HepG2 (cell line): ENCODE measurements around the gene PET117. TPM values are rescaled to one million over a fixed set of nuclear protein-coding genes. Genes with fewer than 3 reads are reported as not detected.

Experiments used
- AHDC1 ChIP-seq: sonication (generic); formaldehyde crosslinking; IDR thresholded peaks from 2 replicates; pipeline ENCODE4 v1.5.1; 2020; ENCODE audit warnings: mild to moderate bottlenecking, missing genetic modification reagents, borderline replicate concordance
- DNMT3B ChIP-seq: conservative IDR thresholded peaks from 2 replicates; pipeline ENCODE4 v1.6.1; 2016; ENCODE audit warnings: missing biosample characterization, control low read depth
- FOXA1 ChIP-seq, 2 experiments: fragments of 450-650 bp in 1 of 2; sonication (generic) in 1 of 2; formaldehyde crosslinking in 1 of 2; IDR thresholded peaks; 2 replicates each; pipeline versions ENCODE4 v1.4.0 to v1.6.1; 2016 to 2020; ENCODE audit warnings: missing genetic modification reagents in 1 of 2
- KAT8 ChIP-seq: IDR thresholded peaks from 2 replicates; pipeline ENCODE4 v1.6.1; 2016; ENCODE audit warnings: missing genetic modification reagents, missing compliant biosample characterization
- PAF1 ChIP-seq: IDR thresholded peaks from 2 replicates; pipeline ENCODE4 v1.6.1; 2016; ENCODE audit warnings: missing genetic modification reagents, missing compliant biosample characterization
- PITX1 ChIP-seq: sonication (generic); formaldehyde crosslinking; IDR thresholded peaks from 2 replicates; pipeline ENCODE4 v1.5.1; 2020; ENCODE audit warnings: mild to moderate bottlenecking, missing genetic modification reagents
- PREB ChIP-seq: sonication (generic); formaldehyde crosslinking; IDR thresholded peaks from 2 replicates; pipeline ENCODE4 v1.4.0; 2020; ENCODE audit warnings: missing genetic modification reagents
- SALL2 ChIP-seq: sonication (generic); formaldehyde crosslinking; IDR thresholded peaks from 2 replicates; pipeline ENCODE4 v1.8.1; 2023; ENCODE audit warnings: mild to moderate bottlenecking, missing genetic modification reagents, inconsistent platforms
- SCMH1 ChIP-seq: sonication (generic); formaldehyde crosslinking; IDR thresholded peaks from 2 replicates; pipeline ENCODE4 v1.9.0; 2021; ENCODE audit warnings: missing genetic modification reagents, mild to moderate bottlenecking, borderline replicate concordance
- TAF1 ChIP-seq: sonication (generic); formaldehyde crosslinking; IDR thresholded peaks from 2 replicates; pipeline ENCODE4 v1.4.0; 2020; ENCODE audit warnings: missing genetic modification reagents
- TEAD2 ChIP-seq: sonication (generic); formaldehyde crosslinking; IDR thresholded peaks from 2 replicates; pipeline ENCODE4 v1.9.0; 2021; ENCODE audit warnings: missing genetic modification reagents
- TEAD3 ChIP-seq: optimal IDR thresholded peaks from 2 replicates; pipeline ENCODE3; 2016; ENCODE audit warnings: borderline replicate concordance
- XRCC5 ChIP-seq: fragments of 200-400 bp; formaldehyde crosslinking; optimal IDR thresholded peaks from 2 replicates; pipeline ENCODE3; 2017; ENCODE audit warnings: mild to moderate bottlenecking, low read length
- ZBTB43 ChIP-seq: sonication (generic); formaldehyde crosslinking; conservative IDR thresholded peaks from 2 replicates; pipeline ENCODE4 v1.4.0; 2020; ENCODE audit warnings: missing genetic modification reagents
- ZMYM4 ChIP-seq: sonication (generic); formaldehyde crosslinking; IDR thresholded peaks from 2 replicates; pipeline ENCODE4 v1.8.1; 2023; ENCODE audit warnings: mild to moderate bottlenecking, missing genetic modification reagents
- ZNF143 ChIP-seq: sonication (generic); formaldehyde crosslinking; IDR thresholded peaks from 2 replicates; pipeline ENCODE4 v1.4.0; 2020; ENCODE audit warnings: missing genetic modification reagents
- ZNF329 ChIP-seq: sonication (generic); formaldehyde crosslinking; IDR thresholded peaks from 2 replicates; pipeline ENCODE4 v1.9.0; 2021; ENCODE audit warnings: low read depth, mild to moderate bottlenecking, missing genetic modification reagents
- ZNF496 ChIP-seq: sonication (generic); formaldehyde crosslinking; IDR thresholded peaks from 2 replicates; pipeline ENCODE4 v1.8.1; 2023; ENCODE audit warnings: mild to moderate bottlenecking, moderate library complexity, missing genetic modification reagents; ENCODE audit not compliant: insufficient replicate concordance
- ZNF619 ChIP-seq: sonication (generic); formaldehyde crosslinking; IDR thresholded peaks from 2 replicates; pipeline ENCODE4 v1.4.0; 2020; ENCODE audit warnings: mild to moderate bottlenecking, missing genetic modification reagents
- ZNF7 ChIP-seq: IDR thresholded peaks from 2 replicates; pipeline ENCODE4 v1.6.1; 2016; ENCODE audit warnings: missing biosample characterization, missing genetic modification reagents
- ZNF704 ChIP-seq: sonication (generic); formaldehyde crosslinking; IDR thresholded peaks from 2 replicates; pipeline ENCODE4 v1.8.1; 2023; ENCODE audit warnings: mild to moderate bottlenecking, inconsistent platforms, moderate library complexity, missing genetic modification reagents, borderline replicate concordance
- ZSCAN20 ChIP-seq: sonication (generic); formaldehyde crosslinking; IDR thresholded peaks from 2 replicates; pipeline ENCODE4 v1.4.0; 2020; ENCODE audit warnings: missing genetic modification reagents, mild to moderate bottlenecking, borderline replicate concordance
- polyA plus RNA-seq, 8 experiments: library from polyadenylated mRNA; depleted of rRNA in 3 of 8; stranded (reverse) in 7 of 8; unstranded in 1 of 8; fragments of >200 nt; fragmentation: Illumina TruSeq in 4 of 8; extraction: Trizol in 4 of 8; gene quantifications; 2 replicates each; pipeline versions ENCODE4 v1.2.1 to v1.2.3, GENCODE V29; 2011 to 2016; ENCODE audit warnings: low read depth in 4 of 8, missing spikeins in 1 of 8, mixed read lengths in 1 of 8; ENCODE audit not compliant: insufficient read depth in 1 of 8
- total RNA-seq, 5 experiments: library from RNA; depleted of rRNA; stranded (reverse); fragments of >200 nt; fragmentation: Illumina TruSeq; extraction: Trizol; gene quantifications; 2 replicates each; pipeline ENCODE4 v1.2.3, GENCODE V29; 2016; ENCODE audit warnings: low read depth in 1 of 5

The PET117 gene
- total and polyA plus RNA-seq, 2 of the 13 experiments (the other 11 are each of a cell fraction or from before 2014, with no cell fraction given) = 22.2 to 48.2 TPM

GRCh38 chr20:18144541-18145099, 7.0 kb downstream of the PET117 start (continued):
- TF ChIP-seq ZNF704 (CRISPR knock-in tag) (no peak), ZNF7 (CRISPR knock-in tag) (no peak), AHDC1 (CRISPR knock-in tag) (no peak; the same call in 1 of the 2 replicates), ZBTB43 (CRISPR knock-in tag) (no peak), ZNF496 (CRISPR knock-in tag) (no peak), ZNF329 (CRISPR knock-in tag) (no peak), KAT8 (CRISPR knock-in tag) (no peak), PAF1 (CRISPR knock-in tag) (no peak), TEAD3 (CRISPR knock-in tag) (peak; percentile 100), ZSCAN20 (CRISPR knock-in tag) (no peak), SALL2 (CRISPR knock-in tag) (no peak), DNMT3B (CRISPR knock-in tag) (no peak), TEAD2 (CRISPR knock-in tag) (no peak), TAF1 (CRISPR knock-in tag) (no peak), ZNF143 (CRISPR knock-in tag) (no peak), ZNF619 (CRISPR knock-in tag) (no peak), XRCC5 (peak; percentile 51), PITX1 (0 out of 2 replicates have a peak, but pooled peaks have one; percentile 35), ZMYM4 (peak; percentile 45; the same call in 1 of the 2 replicates), SCMH1 (CRISPR knock-in tag) (no peak), PREB (CRISPR knock-in tag) (no peak), FOXA1 (IDR thresholded peaks at IDR 0.05) (no peak), FOXA1 (CRISPR knock-in tag; IDR thresholded peaks at IDR 0.05) (no peak; the same call in 1 of the 2 replicates)
